Left ventricle myocardium inferior (tissue), 1 donor: ENCODE data around the gene SERGEF. TPM values are rescaled to one million over a fixed set of nuclear protein-coding genes. Genes with fewer than 3 reads are reported as not detected.
"Not testable (repeated sequence)": the region's sequence is repeated elsewhere in the genome, so short reads cannot be mapped to it uniquely, and the experiment has no call there.

ENCODE experiments used
- DNase-seq: peaks from one replicate; pipeline ENCODE4 v3.0.0-alpha.2; 2020
- H3K27ac ChIP-seq: fragments of 200-600 bp; replicated peaks from 2 replicates; pipeline ENCODE4 v1.8.0; 2021
- H3K27me3 ChIP-seq: fragments of 200-600 bp; 2 replicates; pipeline ENCODE4 v1.8.0; 2021; ENCODE audit warnings: low read depth
- H3K36me3 ChIP-seq: fragments of 200-600 bp; 2 replicates; pipeline ENCODE4 v1.8.0; 2021
- H3K4me1 ChIP-seq: fragments of 200-600 bp; 2 replicates; pipeline ENCODE4 v1.8.0; 2021
- H3K4me3 ChIP-seq: fragments of 200-600 bp; 2 replicates; pipeline ENCODE4 v1.8.0; 2021; ENCODE audit warnings: mild to moderate bottlenecking, moderate library complexity
- H3K9me3 ChIP-seq: fragments of 200-600 bp; replicated peaks from 2 replicates; pipeline ENCODE4 v1.8.0; 2021
- intact Hi-C: fragments of 100-400 bp; cut with micrococcal nuclease; formaldehyde crosslinking; loops from one replicate; pipeline ENCODE4 v1.11.0; 2022
- total RNA-seq: library from RNA; stranded (reverse); fragmentation: NEBNext Ultra II Directional; extraction: Animal tissue kit (Norgen Biotek cat#: 25700); gene quantifications from one replicate; pipeline ENCODE4 v1.2.1, GENCODE V29; 2021
- TF ChIP-seq, protein P1 (sequence below): fragments of 200-600 bp; IDR thresholded peaks from 2 replicates; pipeline ENCODE4 v1.8.0; 2021; ENCODE audit warnings: antibody characterized with exemption, mild to moderate bottlenecking, borderline replicate concordance
- donor health status: DM: no; HTN: yes; CAD: no; lungs with severe emphysema.

SERGEF gene
- total RNA-seq, 1 donor from 2014 or later: 13.1 TPM

DNA sequence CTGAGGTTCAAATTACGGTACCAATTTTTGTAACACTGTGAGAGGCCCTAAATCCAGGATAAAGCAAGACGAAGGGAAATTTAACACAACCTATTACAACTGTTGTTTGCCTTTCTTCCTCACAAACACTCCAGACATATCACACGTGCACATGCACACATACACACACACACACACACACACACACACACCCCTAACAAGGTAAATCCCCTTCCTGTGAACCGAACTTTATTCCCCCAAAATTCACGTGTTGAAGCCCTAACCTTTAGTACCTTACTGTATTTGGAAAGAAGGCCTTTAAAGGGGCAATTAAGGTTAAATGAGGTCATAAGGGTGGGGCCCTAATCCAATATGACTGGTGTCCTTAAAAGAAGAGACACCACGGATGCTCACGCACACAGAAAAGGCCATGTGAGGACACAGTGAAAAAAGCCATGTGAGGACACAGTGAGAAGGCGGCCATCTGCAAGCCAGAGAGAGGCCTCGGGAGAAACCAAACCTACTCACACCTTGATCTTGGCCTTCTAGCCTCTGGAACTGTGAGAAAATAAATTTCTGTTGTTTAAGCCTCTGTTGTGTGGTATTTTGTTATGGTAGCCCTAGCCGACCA is 1.8 kb downstream of the SERGEF start:
- H3K4me1 ChIP-seq: peaks cover 22% of the 10 kb centered on the region
- intact Hi-C loops: loop anchor here (10.0 kb wide), 1 partner anchor 94 kb away; the partner anchor contains the start of gene SAAL1
- peaks cover 3% of the 10 kb centered on the region for H3K36me3 ChIP-seq
- H3K27ac ChIP-seq: no peak overlapping the region
- TF ChIP-seq, protein P1, sequence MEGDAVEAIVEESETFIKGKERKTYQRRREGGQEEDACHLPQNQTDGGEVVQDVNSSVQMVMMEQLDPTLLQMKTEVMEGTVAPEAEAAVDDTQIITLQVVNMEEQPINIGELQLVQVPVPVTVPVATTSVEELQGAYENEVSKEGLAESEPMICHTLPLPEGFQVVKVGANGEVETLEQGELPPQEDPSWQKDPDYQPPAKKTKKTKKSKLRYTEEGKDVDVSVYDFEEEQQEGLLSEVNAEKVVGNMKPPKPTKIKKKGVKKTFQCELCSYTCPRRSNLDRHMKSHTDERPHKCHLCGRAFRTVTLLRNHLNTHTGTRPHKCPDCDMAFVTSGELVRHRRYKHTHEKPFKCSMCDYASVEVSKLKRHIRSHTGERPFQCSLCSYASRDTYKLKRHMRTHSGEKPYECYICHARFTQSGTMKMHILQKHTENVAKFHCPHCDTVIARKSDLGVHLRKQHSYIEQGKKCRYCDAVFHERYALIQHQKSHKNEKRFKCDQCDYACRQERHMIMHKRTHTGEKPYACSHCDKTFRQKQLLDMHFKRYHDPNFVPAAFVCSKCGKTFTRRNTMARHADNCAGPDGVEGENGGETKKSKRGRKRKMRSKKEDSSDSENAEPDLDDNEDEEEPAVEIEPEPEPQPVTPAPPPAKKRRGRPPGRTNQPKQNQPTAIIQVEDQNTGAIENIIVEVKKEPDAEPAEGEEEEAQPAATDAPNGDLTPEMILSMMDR: no peak
- H3K27me3 ChIP-seq: no peaks in the 10 kb centered on the region
- DNase-seq: no peak
- H3K4me3 ChIP-seq: no peak overlapping the region
- peaks cover 6% of the 10 kb centered on the region for H3K9me3 ChIP-seq

DNA sequence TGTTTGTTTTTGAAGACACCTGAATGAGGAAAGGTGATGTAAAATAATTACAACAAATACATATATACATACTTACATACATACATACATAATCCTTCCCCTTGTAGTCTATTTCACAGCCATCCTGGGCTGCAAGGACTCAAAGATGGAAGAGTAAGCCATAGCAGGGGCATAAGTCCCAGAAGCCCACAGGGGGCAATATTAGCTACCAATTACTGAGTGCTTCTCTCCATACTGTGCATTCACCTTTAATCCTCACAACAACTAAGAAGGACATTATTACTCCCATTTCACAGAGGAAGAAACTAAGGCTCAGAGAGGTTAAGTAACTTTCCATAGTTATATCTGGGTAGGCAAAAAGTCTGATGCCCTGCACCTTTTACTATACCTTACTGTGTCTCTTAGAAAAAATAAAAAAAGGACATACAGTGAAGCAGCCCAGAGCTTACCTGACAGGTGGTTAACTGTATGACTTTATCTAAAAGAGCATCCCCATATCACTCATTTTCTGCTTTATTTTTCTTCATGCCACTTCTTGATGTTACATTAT is 2.7 kb downstream of the SERGEF start:
- DNase-seq: no peak
- Histone ChIP-seq H3K27me3 (no peaks in the 10 kb centered on the region), H3K36me3 (peaks cover 12% of the 10 kb centered on the region), H3K4me1 (peaks cover 22% of the 10 kb centered on the region), H3K9me3 (peaks cover 6% of the 10 kb centered on the region), H3K27ac (no peak overlapping the region), H3K4me3 (no peak overlapping the region)
- intact Hi-C loops: loop anchor here (10.0 kb wide), 1 partner anchor 95 kb away; the partner anchor contains the start of gene SAAL1
- TF ChIP-seq, protein P1: no peak

DNA sequence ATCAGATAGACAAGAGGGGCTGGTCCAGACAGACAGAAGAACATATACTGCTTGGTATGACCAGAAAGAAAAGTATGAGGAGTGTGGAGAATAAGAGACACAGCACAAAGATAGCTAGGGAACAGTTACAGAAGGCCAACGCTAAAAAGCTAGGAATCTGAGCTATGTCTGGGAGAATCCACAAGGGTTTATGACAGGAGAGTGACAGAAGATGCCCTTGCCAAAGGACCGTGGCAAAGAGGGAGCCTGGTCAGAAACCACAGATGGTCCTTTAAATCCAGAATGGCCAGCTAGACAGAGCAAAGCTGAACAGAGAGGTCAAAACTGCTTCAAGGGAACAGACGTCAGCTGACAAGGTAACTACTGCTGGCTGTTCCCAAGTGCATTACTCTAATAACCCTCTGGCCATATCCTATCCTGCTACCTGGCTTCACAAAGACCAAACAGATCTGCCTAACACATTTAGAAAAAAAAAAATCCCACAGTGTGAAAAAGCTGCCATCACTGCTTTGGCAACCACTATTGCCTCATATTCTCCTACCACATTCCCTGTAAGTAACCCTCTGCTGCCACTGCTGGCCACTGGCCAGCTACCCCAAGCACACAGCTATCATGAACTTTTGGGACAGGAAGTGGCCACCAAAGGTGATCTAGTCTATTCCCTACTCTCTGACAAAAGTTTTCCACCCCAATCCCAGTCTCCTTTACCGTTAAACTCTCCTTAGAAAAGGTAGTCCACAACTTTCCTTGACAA is 7.3 kb downstream of the SERGEF start:
- DNase-seq: no peak
- intact Hi-C loops: no loop called here
- TF ChIP-seq, protein P1: no peak
- no peaks in the 10 kb centered on the region for H3K4me1 ChIP-seq
- no peaks in the 10 kb centered on the region for H3K27me3 ChIP-seq
- peaks cover 55% of the 10 kb centered on the region for H3K36me3 ChIP-seq
- H3K9me3 ChIP-seq: no peaks in the 10 kb centered on the region
- no peak overlapping the region for H3K27ac ChIP-seq
- H3K4me3 ChIP-seq: no peak overlapping the region

DNA sequence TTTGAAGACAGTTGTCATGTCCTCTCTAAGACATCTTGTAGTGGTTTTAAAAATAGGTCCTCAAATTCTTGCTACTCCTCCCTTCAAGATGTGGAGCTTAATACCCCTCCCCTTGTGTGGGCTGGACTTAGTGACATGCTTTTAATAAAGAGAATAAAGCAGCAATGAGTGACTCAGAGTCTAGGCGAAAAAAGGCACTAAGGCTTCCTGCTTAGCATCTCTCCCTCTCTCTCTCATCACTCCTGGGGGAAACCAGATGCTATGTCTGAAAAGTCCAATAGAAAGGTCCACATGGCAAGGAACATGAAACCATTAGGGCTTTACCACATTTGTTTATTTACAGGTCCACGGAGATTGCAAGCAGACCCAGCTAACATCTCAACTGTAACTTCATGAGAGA is 11.7 kb downstream of the SERGEF start:
- intact Hi-C loops: no loop called here
- Histone ChIP-seq H3K27ac (no peak overlapping the region), H3K27me3 (no peaks in the 10 kb centered on the region), H3K9me3 (no peaks in the 10 kb centered on the region), H3K36me3 (peaks cover 87% of the 10 kb centered on the region), H3K4me1 (no peaks in the 10 kb centered on the region), H3K4me3 (no peak overlapping the region)
- no peak for DNase-seq
- TF ChIP-seq, protein P1: no peak

DNA sequence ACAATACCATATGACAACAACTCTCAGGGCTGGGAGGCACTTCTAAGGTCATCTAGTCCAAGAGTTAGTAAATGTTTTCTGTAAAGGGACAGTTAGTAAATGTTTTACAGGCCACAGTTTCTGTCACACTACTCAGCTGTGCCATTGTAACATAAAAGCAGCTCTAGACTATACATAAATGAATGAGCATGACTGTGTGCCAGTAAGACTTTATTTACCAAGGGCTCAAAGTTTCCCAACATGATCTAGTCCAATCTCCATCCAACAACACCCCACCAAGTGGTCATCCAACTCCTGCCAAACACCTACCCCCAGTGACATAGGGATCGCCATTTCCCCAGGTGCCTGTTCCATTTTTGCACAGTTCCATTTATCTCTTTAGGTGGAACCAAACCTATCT is 12.1 kb downstream of the SERGEF start:
- TF ChIP-seq, protein P1: no peak
- no peak overlapping the region for H3K4me3 ChIP-seq
- H3K27me3 ChIP-seq: no peaks in the 10 kb centered on the region
- H3K4me1 ChIP-seq: no peaks in the 10 kb centered on the region
- H3K27ac ChIP-seq: no peak overlapping the region
- H3K9me3 ChIP-seq: no peaks in the 10 kb centered on the region
- intact Hi-C loops: no loop called here
- H3K36me3 ChIP-seq: peaks cover 87% of the 10 kb centered on the region
- no peak for DNase-seq

DNA sequence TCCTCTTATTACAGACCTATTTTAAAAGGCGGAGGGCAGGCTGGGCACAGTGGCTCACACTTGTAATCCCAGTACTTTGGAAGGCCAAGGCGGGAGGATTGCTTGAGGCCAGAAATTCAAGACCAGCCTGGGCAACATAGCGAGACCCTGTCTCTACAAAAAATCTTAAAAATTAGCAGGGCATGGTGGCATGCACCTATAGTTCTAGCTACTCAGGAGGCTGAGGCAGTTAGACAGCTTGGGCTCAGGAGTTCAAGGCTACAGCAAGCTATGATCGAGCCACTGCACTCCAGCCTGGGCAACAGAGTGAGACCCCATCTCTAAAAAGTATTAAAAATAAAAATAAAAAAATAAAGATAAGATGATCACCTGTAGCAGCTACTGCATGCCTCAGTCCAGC is 12.7 kb downstream of the SERGEF start:
- H3K27ac ChIP-seq, H3K4me1 ChIP-seq, DNase-seq, H3K27me3 ChIP-seq, intact Hi-C loops, H3K4me3 ChIP-seq, H3K9me3 ChIP-seq: not testable (repeated sequence)
- H3K36me3 ChIP-seq: peaks cover 87% of the 10 kb centered on the region
